BJ (cell line): ENCODE results near the gene ZNF613. TPM values are rescaled to one million over a fixed set of nuclear protein-coding genes. Genes with fewer than 3 reads are reported as not detected.
"Not testable (repeated sequence)": the region's sequence is repeated elsewhere in the genome, so short reads cannot be mapped to it uniquely, and the experiment has no call there.

Source experiments
- CTCF ChIA-PET: fragments of 350-600 bp; formaldehyde crosslinking; extraction: SDS; loops from one replicate; lab custom pipeline; 2021; ENCODE audit warnings: antibody characterized with exemption, inconsistent platforms; lab: Yijun Ruan, JAX
- POLR2A ChIA-PET: fragments of 300-600 bp; sonication (Branson Sonifier 250); formaldehyde crosslinking; extraction: SDS; loops from one replicate; lab custom pipeline; 2021; ENCODE audit warnings: antibody characterized with exemption; lab: Charles Lee
- DNase-seq: peaks from one replicate; pipeline ENCODE4 v3.0.0-alpha.2; 2011; ENCODE audit warnings: low read depth
- H3K27me3 ChIP-seq: 2 replicates; pipeline ENCODE4 v1.6.0; 2011; ENCODE audit warnings: low read length; ENCODE audit not compliant: control insufficient read depth, insufficient read depth
- H3K36me3 ChIP-seq: 2 replicates; pipeline ENCODE4 v1.5.1; 2011; ENCODE audit warnings: low read length; ENCODE audit not compliant: control insufficient read depth, insufficient read depth
- H3K4me3 ChIP-seq: 2 replicates; pipeline ENCODE4 v1.5.1; 2011; ENCODE audit warnings: low read depth, mild to moderate bottlenecking, control low read depth, low read length
- CTCF ChIP-seq: IDR thresholded peaks from 2 replicates; pipeline ENCODE4 v1.5.1; 2011; ENCODE audit warnings: low read depth, mild to moderate bottlenecking, control low read depth, inconsistent platforms, low read length, moderate library complexity; ENCODE audit not compliant: insufficient read depth
- polyA plus RNA-seq: library from polyadenylated mRNA; depleted of rRNA; stranded (reverse); fragments of >200 nt; gene quantifications from 2 replicates; pipeline ENCODE4 v1.2.3, GENCODE V29; 2011

Gene ZNF613
- polyA plus RNA-seq, 1 experiment: 5.1 TPM

GRCh38 chr19:51976852-51977251 is 49.6 kb downstream of the ZNF613 start:
- H3K27me3 ChIP-seq: no peaks in the 10 kb centered on the region
- ChIA-PET POLR2A (no interaction called here), CTCF (no interaction called here)
- DNase-seq: no peak
- H3K36me3 ChIP-seq: peaks cover 5% of the 10 kb centered on the region
- no peak overlapping the region for H3K4me3 ChIP-seq
- TF ChIP-seq CTCF: no peak

DNA sequence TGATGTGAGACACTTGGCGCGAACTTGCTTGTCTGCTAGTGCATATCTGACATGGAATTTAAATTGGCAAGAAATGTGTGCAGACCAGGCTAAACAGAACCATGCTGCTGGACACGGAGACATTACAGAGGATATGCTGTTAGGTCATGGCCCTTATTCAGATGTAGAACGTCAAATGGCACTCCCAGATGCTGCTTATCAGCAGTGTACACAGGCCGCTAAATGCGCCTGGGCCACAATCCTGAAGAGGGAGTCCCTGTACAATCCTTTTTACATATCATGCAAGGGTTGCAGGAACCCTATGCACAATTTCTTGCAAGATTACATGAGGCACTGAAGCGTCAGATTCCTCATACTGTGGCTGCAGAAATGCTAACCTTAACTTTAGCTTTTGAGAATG is 50.1 kb downstream of the ZNF613 start:
- CTCF ChIA-PET: no interaction called here
- Histone ChIP-seq H3K27me3 (no peaks in the 10 kb centered on the region), H3K36me3 (peaks cover 4% of the 10 kb centered on the region), H3K4me3 (no peak overlapping the region)
- no peak for TF ChIP-seq CTCF
- no peak for DNase-seq
- POLR2A ChIA-PET: no interaction called here

DNA sequence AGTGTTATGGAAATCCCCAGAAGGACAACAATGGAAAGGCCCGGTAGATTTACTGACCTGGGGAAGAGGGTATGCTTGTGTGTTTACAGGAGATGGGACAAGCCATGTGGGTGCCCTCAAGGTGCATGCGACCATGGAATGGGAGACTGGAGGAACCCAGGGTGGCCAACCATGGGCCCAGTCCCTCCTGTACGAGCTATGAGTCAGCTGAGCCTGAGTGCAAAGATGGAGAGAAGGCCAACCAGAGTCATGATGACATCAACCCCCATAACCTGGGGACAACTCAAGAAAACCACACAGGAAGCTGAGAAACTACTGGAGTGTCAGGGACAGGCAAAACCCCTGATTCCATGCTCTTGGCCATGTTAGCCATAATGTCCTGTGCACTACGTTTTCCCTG is 51.6 kb downstream of the ZNF613 start:
- CTCF ChIA-PET: no interaction called here
- POLR2A ChIA-PET: no interaction called here
- Histone ChIP-seq H3K36me3 (peaks cover under 1% of the 10 kb centered on the region), H3K27me3 (no peaks in the 10 kb centered on the region), H3K4me3 (no peak overlapping the region)
- TF ChIP-seq CTCF: no peak
- no peak for DNase-seq

DNA sequence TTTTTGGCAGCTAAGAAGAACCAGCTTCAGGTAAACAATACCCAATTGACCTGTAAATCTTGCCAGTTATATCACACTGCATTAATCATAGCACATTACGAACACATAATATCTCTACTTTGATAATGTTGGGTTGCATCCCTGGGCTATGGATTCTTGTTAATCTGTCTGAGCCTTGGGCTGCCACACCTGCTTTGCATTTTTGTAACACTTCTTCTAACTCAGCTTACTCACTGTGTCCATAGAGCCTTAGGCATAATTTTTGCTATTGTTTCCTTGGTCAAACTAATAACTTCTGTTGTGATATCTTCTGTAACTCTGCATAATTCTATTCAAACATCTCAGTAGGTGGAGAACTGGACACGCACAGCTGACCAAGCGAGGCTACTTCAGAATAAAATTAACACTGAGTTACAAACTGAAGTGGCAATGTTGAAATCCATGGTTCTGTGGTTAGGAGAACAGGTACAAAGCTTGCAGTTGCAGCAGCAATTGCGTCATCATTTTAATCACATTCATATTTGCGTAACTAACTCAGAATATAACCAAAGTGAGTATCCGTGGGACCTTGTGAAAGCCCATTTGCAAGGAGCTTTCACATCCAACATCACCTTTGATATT is 53.0 kb downstream of the ZNF613 start:
- Histone ChIP-seq H3K4me3 (no peak overlapping the region), H3K36me3 (no peaks in the 10 kb centered on the region; the same call in 1 of the 2 replicates), H3K27me3 (no peaks in the 10 kb centered on the region)
- TF ChIP-seq CTCF: no peak
- POLR2A ChIA-PET: no interaction called here
- CTCF ChIA-PET: no interaction called here
- DNase-seq: no peak

GRCh38 chr19:51980926-51981325 is 53.7 kb downstream of the ZNF613 start:
- POLR2A ChIA-PET, H3K4me3 ChIP-seq, H3K36me3 ChIP-seq, DNase-seq, CTCF ChIA-PET, H3K27me3 ChIP-seq: not testable (repeated sequence)

DNA sequence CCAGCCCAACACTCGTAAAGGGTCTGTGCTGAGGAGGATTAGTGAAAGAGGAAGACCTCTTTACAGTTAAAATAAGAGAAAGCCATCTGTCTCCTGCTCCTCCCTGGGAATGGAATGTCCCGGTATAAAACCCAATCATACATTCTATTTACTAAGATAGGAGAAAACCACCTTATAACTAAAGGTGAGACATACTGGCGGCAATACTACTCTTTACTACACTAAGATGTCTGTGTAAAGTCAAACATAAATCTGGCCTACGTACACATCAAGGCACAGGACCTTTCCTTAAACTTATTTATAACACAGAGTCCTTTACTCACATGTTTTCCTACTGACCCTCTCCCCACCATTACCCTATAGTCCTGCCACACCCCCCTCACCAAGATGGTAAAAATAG is 56.1 kb downstream of the ZNF613 start:
- POLR2A ChIA-PET: no interaction called here

More for the DNA sequence above, 56.1 kb downstream of the ZNF613 start:
- Histone ChIP-seq H3K36me3 (no peaks in the 10 kb centered on the region; the same call in 1 of the 2 replicates), H3K27me3 (no peaks in the 10 kb centered on the region), H3K4me3 (no peak overlapping the region)
- CTCF ChIA-PET: no interaction called here
- no peak for TF ChIP-seq CTCF
- DNase-seq: no peak
